Stimulated activated naive B cell treated with anti-CD40 and anti-IgM and Interleukin-4, amounts not matched to agents 10 μg/mL and 1 μg/mL and 100 μg/mL, for 72 hours (primary cell): ENCODE measurements around the gene NDE1.
A peak's percentile ranks its signal among the peaks of the same experiment; 100 is the strongest.
"Not testable (repeated sequence)": the region's sequence is repeated elsewhere in the genome, so short reads cannot be mapped to it uniquely, and the experiment has no call there.

Experiments
- ATAC-seq, 2 donors: fragments of 150-1000 bp; cut with Tn5 transposase; replicated peaks; 2 replicates each; pipeline ENCODE4 v1.10.0; 2021; ENCODE audit warnings: moderate library complexity in 1 of 2
- DNase-seq: peaks from one replicate; pipeline ENCODE4 v3.0.0; 2021
- H3K27ac Mint-ChIP-seq: one replicate; pipeline ENCODE4 v1.8.0; 2022; ENCODE audit warnings: mild to moderate bottlenecking, mixed read lengths
- H3K27me3 Mint-ChIP-seq, 2 donors: one replicate each; pipeline ENCODE4 v1.8.0; 2022; ENCODE audit warnings: mixed read lengths in 2 of 2
- H3K36me3 Mint-ChIP-seq, 2 donors: one replicate each; pipeline ENCODE4 v1.8.0; 2022; ENCODE audit warnings: mixed read lengths in 2 of 2, mild to moderate bottlenecking in 1 of 2
- H3K4me1 Mint-ChIP-seq, 2 donors: one replicate each; pipeline ENCODE4 v1.8.0; 2022; ENCODE audit warnings: mixed read lengths in 2 of 2, mild to moderate bottlenecking in 1 of 2
- H3K4me3 Mint-ChIP-seq, 2 donors: one replicate each; pipeline ENCODE4 v1.8.0; 2022; ENCODE audit warnings: mild to moderate bottlenecking in 2 of 2, mixed read lengths in 2 of 2, moderate library complexity in 1 of 2
- H3K9me3 Mint-ChIP-seq, 2 donors: one replicate each; pipeline ENCODE4 v1.8.0; 2022; ENCODE audit warnings: mixed read lengths in 2 of 2, mild to moderate bottlenecking in 1 of 2

NDE1 gene

GRCh38 chr16:15677447-15677846 lies 27.4 kb downstream of the NDE1 start:
- H3K36me3 Mint-ChIP-seq: peaks cover 56 to 62% of the 10 kb centered on the region in 2 donors
- H3K4me3 Mint-ChIP-seq: no peak overlapping the region
- H3K27me3 Mint-ChIP-seq: no peaks in the 10 kb centered on the region
- DNase-seq (no peak), ATAC-seq (no peak)
- no peaks in the 10 kb centered on the region for H3K9me3 Mint-ChIP-seq
- no peak overlapping the region for H3K27ac Mint-ChIP-seq
- peaks cover 25 to 32% of the 10 kb centered on the region in 2 donors for H3K4me1 Mint-ChIP-seq

GRCh38 chr16:15682105-15682570 lies 32.1 kb downstream of the NDE1 start:
- Mint-ChIP-seq H3K4me3 (no peak overlapping the region), H3K27ac (peak overlapping the region; percentile 37), H3K36me3 (peaks cover 43 to 53% of the 10 kb centered on the region in 2 donors), H3K27me3 (no peaks in the 10 kb centered on the region), H3K4me1 (peaks cover 6 to 15% of the 10 kb centered on the region in 2 donors), H3K9me3 (no peaks in the 10 kb centered on the region)
- DNase-seq: peak; percentile 6
- ATAC-seq: peak; percentile 82 to 89

GRCh38 chr16:15686287-15686686 lies 36.2 kb downstream of the NDE1 start:
- no peaks in the 10 kb centered on the region for H3K9me3 Mint-ChIP-seq
- H3K4me3 Mint-ChIP-seq: no peak overlapping the region
- no peak for ATAC-seq
- no peaks in the 10 kb centered on the region for H3K27me3 Mint-ChIP-seq
- peaks cover 37 to 56% of the 10 kb centered on the region in 2 donors for H3K36me3 Mint-ChIP-seq
- no peak for DNase-seq
- no peak overlapping the region for H3K27ac Mint-ChIP-seq
- H3K4me1 Mint-ChIP-seq: peaks cover 3 to 9% of the 10 kb centered on the region in 2 donors

DNA sequence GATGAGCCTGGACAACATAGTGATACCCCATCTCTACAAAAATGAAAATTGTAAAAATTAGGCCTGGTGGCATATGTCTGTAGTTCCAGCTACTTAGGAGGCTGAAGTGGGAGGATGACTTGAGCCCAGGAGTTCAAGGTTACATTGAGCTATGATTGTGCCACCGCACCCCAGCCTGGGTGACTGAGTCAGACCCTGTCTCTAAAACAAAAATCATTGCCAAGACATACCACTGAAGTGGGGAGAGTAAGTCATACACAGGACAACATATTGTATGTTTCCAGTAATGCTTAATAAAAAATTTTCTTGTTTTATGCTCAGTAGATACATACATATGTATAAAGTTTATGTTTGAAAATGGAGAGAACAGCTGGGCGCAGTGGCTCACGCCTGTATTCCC lies 39.2 kb downstream of the NDE1 start:
- Mint-ChIP-seq H3K27me3 (no peaks in the 10 kb centered on the region), H3K9me3 (no peaks in the 10 kb centered on the region), H3K27ac (no peak overlapping the region)

DNA sequence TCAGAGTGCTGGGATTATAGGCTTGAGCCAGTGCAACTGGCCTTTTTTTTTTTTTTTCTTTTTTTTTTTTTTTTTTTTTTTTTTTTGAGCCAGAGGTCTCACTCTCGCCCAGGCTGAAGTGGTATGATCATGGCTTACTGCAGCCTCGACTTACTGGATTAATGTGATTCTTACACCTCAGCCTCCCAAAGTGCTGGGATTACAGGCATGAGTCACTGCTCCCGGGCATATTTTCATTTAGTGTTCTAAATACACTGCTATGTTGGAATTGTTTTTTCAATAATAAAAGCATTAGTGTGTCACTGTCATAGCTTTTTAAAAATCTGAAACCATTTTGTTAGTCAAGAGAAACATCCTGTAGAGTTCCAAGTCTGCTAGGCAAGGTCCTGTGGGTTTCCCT lies 40.3 kb downstream of the NDE1 start:
- peaks cover 46 to 65% of the 10 kb centered on the region in 2 donors for H3K36me3 Mint-ChIP-seq
- DNase-seq (no peak), ATAC-seq (no peak)
- no peaks in the 10 kb centered on the region for H3K9me3 Mint-ChIP-seq
- peaks cover 4 to 8% of the 10 kb centered on the region in 2 donors for H3K4me1 Mint-ChIP-seq
- no peak overlapping the region for H3K4me3 Mint-ChIP-seq
- H3K27ac Mint-ChIP-seq: no peak overlapping the region
- H3K27me3 Mint-ChIP-seq: no peaks in the 10 kb centered on the region

More for the DNA sequence above, 39.2 kb downstream of the NDE1 start:
- H3K4me3 Mint-ChIP-seq: no peak overlapping the region
- ATAC-seq (no peak), DNase-seq (no peak)
- peaks cover 4 to 8% of the 10 kb centered on the region in 2 donors for H3K4me1 Mint-ChIP-seq
- H3K36me3 Mint-ChIP-seq: peaks cover 43 to 62% of the 10 kb centered on the region in 2 donors

GRCh38 chr16:15691046-15691445 lies 41.0 kb downstream of the NDE1 start:
- ATAC-seq (no peak), DNase-seq (no peak)
- Mint-ChIP-seq H3K27me3 (no peaks in the 10 kb centered on the region), H3K4me3 (no peak overlapping the region), H3K36me3 (peaks cover 42 to 61% of the 10 kb centered on the region in 2 donors), H3K9me3 (no peaks in the 10 kb centered on the region), H3K4me1 (peaks cover 4 to 8% of the 10 kb centered on the region in 2 donors), H3K27ac (peak overlapping the region; percentile 7)

DNA sequence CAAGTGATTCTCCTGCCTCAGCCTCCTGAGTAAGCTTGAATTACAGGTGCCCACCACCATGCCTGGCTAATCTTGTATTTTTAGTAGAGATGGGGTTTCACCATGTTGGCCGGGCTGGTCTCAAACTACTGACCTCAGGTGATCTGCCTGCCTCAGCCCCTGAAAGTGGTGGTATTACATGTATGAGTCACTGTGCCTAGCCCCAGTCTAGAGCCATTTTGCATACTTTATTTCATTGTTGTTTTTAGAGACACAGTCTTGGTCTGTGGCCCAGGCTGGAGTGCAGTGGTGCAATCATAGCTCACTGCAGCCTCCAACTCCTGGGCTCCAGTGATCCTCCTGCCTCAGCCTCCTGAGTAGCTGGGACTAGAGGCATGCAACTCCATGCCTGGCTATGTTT lies 42.5 kb downstream of the NDE1 start:
- H3K36me3 Mint-ChIP-seq: peaks cover 47 to 62% of the 10 kb centered on the region in 2 donors
- DNase-seq, H3K4me1 Mint-ChIP-seq, H3K27ac Mint-ChIP-seq, H3K9me3 Mint-ChIP-seq, H3K27me3 Mint-ChIP-seq, H3K4me3 Mint-ChIP-seq: not testable (repeated sequence)
- ATAC-seq: peak; percentile 38 to 55

DNA sequence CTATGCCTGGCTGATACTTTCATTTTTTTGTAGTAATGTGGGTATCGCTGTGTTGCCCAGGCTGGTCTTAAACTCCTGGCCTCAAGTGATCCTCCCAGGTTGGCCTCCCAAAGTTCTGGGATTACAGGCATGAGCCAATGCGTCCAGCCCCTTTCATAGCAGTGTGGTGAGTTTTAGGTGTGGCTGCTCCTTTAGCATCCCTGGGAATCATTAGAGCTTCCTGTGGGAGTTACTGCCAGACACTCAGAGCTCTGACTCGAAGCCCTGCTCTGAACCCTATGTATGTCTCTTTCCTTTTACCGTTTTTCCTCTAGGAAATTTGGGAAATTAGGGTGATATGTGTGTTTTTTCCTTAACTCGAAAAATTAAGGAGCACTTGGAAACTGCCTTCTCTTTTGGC lies 44.5 kb downstream of the NDE1 start:
- no peaks in the 10 kb centered on the region for H3K27me3 Mint-ChIP-seq
- peaks cover 45 to 50% of the 10 kb centered on the region in 2 donors for H3K36me3 Mint-ChIP-seq
- H3K27ac Mint-ChIP-seq: no peak overlapping the region
- no peaks in the 10 kb centered on the region for H3K9me3 Mint-ChIP-seq
- H3K4me1 Mint-ChIP-seq: peaks cover 4 to 8% of the 10 kb centered on the region in 2 donors
- DNase-seq (no peak), ATAC-seq (no peak)
- no peak overlapping the region for H3K4me3 Mint-ChIP-seq

GRCh38 chr16:15699819-15700218 lies 49.8 kb downstream of the NDE1 start:
- Mint-ChIP-seq H3K27me3 (no peaks in the 10 kb centered on the region), H3K4me1 (peaks cover 6 to 11% of the 10 kb centered on the region in 2 donors), H3K36me3 (peaks cover 26 to 45% of the 10 kb centered on the region in 2 donors), H3K27ac (peak overlapping the region; percentile 59), H3K9me3 (no peaks in the 10 kb centered on the region), H3K4me3 (no peak overlapping the region)
- ATAC-seq: no peak
- no peak for DNase-seq

- H3K4me1 Mint-ChIP-seq: peaks cover 6 to 11% of the 10 kb centered on the region in 2 donors
- no peaks in the 10 kb centered on the region for H3K27me3 Mint-ChIP-seq
- H3K27ac Mint-ChIP-seq: no peak overlapping the region
- ATAC-seq: no peak
- no peak overlapping the region for H3K4me3 Mint-ChIP-seq
- no peak for DNase-seq
- no peaks in the 10 kb centered on the region for H3K9me3 Mint-ChIP-seq
- H3K36me3 Mint-ChIP-seq: peaks cover 19 to 44% of the 10 kb centered on the region in 2 donors
Observed at GRCh38 chr16:15701367-15701766, 51.3 kb downstream of the NDE1 start.

GRCh38 chr16:15701975-15702970 lies 52.2 kb downstream of the NDE1 start:
- no peak for DNase-seq
- no peak for ATAC-seq
- peak overlapping the region; percentile 85 for H3K27ac Mint-ChIP-seq
- H3K4me1 Mint-ChIP-seq: peaks cover 6 to 11% of the 10 kb centered on the region in 2 donors
- H3K9me3 Mint-ChIP-seq: no peaks in the 10 kb centered on the region
- H3K4me3 Mint-ChIP-seq: no peak overlapping the region
- H3K27me3 Mint-ChIP-seq: no peaks in the 10 kb centered on the region
- peaks cover 13 to 37% of the 10 kb centered on the region in 2 donors for H3K36me3 Mint-ChIP-seq

DNA sequence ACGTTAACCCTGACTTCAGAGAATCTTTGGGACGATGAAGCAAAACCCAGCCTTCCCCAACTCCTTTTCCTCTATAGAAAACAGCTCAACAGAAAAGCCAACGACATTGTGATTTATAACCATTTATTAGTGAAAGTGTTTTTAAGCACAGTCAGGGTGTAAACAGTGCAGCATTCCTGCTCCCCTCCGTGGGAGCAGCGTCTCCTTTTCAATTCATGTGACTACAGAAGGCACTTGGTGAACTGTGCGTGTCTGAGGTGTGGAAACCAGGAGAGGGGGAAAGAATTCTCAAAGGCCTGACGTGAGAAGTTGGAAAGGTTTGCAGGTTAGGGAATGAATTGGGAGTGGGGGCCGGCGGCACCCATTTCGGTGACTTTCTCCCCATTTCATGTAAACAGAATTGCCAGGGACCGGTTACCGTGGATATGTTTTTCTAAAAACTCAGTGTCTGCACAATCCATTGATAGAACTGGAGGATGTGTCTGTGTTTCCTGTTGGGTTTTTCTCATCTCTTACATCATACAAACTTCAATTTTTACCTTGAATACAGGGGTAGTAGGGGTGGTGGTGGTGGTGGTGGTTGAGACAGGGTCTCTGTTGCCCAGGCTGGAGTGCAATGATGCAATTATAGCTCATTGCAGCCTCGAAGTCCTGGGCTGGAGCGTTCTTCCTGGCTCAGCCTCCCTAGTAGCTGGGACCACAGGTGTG lies 53.1 kb downstream of the NDE1 start:
- peak overlapping the region; percentile 85 for H3K27ac Mint-ChIP-seq
- peaks cover 6 to 11% of the 10 kb centered on the region in 2 donors for H3K4me1 Mint-ChIP-seq
- DNase-seq (no peak), ATAC-seq (no peak)
- H3K4me3 Mint-ChIP-seq: no peak overlapping the region
- H3K27me3 Mint-ChIP-seq: no peaks in the 10 kb centered on the region
- H3K9me3 Mint-ChIP-seq: no peaks in the 10 kb centered on the region
- H3K36me3 Mint-ChIP-seq: peaks cover 16 to 39% of the 10 kb centered on the region in 2 donors

DNA sequence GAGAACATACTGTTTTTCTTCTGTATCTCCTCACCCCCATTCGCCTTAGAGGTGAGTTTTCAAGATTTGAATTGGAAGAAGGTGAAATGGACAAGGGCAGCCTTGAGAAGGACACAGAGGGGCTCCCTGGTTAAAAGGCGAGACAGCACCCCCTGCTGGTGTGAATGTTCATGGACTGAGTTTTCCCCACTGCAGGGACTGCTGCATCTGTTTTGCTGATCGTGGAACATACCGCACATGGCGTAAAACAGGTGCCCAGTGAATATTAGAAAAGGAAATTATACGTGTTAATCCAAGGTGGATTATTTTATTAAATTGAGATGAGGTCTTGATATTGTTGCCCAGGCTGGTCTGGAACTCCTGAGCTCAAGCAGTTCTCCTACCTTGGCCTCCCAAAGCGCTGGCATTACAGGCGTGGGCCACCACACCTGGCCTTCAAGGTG lies 54.5 kb downstream of the NDE1 start:
- Mint-ChIP-seq H3K36me3 (peaks cover 13 to 38% of the 10 kb centered on the region in 2 donors), H3K9me3 (no peaks in the 10 kb centered on the region), H3K27ac (peak overlapping the region; percentile 86), H3K4me3 (no peak overlapping the region), H3K27me3 (no peaks in the 10 kb centered on the region), H3K4me1 (peaks cover 6 to 11% of the 10 kb centered on the region in 2 donors)
- DNase-seq: peak; percentile 33
- ATAC-seq: peak; percentile 82 to 86

DNA sequence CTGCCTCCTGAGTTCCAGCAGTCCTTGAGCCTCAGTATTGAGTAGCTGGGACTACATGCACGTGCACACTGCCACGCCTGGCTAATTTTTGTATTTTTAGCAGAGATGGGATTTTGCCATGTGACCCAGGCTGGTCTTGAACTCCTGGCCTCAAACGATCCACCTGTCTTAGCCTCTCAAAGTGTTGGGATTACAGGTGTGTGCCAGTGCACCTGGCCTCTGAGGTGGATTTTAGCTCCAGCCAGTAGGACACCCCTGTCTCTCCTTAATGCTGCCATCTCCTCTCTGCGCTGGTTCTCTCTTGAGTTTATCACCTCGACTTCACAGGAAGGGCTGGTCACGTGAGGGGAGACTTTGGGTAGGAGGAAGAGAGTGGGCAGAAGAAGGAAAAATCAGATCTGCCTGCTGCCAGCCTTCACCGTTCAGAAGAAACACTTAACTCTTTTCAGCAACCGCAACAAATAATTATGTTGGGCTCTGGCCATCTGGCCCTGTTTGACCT lies 55.1 kb downstream of the NDE1 start:
- H3K27ac Mint-ChIP-seq: peak overlapping the region; percentile 67
- H3K27me3 Mint-ChIP-seq: no peaks in the 10 kb centered on the region
- DNase-seq: no peak
- H3K9me3 Mint-ChIP-seq: no peaks in the 10 kb centered on the region
- peaks cover 6 to 11% of the 10 kb centered on the region in 2 donors for H3K4me1 Mint-ChIP-seq
- peaks cover 12 to 38% of the 10 kb centered on the region in 2 donors for H3K36me3 Mint-ChIP-seq
- no peak overlapping the region for H3K4me3 Mint-ChIP-seq
- ATAC-seq: no peak
